UCSD-AML1 (cell line): ENCODE data around the gene KLHDC9.
"Not testable (repeated sequence)": the region's sequence is repeated elsewhere in the genome, so short reads cannot be mapped to it uniquely, and the experiment has no call there.

Source experiments
- DNase-seq: peaks from one replicate; lab custom pipeline; 2025; ENCODE audit not compliant: unreplicated experiment; lab: John Stamatoyannopoulos, UW

KLHDC9 gene, protein sequence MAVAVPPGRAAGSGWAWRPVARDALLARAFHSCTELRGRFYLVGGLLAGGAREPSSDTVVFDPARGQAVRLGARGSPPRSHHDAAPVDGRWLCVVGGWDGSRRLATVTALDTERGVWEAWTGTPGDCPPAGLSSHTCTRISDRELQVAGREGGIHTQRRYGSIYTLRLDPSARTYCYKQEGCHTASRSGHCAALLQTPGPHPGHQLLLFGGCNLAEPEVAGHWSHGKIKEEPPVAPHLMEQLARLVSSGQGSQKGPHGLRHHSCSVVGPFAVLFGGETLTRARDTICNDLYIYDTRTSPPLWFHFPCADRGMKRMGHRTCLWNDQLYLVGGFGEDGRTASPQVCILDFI

DNA sequence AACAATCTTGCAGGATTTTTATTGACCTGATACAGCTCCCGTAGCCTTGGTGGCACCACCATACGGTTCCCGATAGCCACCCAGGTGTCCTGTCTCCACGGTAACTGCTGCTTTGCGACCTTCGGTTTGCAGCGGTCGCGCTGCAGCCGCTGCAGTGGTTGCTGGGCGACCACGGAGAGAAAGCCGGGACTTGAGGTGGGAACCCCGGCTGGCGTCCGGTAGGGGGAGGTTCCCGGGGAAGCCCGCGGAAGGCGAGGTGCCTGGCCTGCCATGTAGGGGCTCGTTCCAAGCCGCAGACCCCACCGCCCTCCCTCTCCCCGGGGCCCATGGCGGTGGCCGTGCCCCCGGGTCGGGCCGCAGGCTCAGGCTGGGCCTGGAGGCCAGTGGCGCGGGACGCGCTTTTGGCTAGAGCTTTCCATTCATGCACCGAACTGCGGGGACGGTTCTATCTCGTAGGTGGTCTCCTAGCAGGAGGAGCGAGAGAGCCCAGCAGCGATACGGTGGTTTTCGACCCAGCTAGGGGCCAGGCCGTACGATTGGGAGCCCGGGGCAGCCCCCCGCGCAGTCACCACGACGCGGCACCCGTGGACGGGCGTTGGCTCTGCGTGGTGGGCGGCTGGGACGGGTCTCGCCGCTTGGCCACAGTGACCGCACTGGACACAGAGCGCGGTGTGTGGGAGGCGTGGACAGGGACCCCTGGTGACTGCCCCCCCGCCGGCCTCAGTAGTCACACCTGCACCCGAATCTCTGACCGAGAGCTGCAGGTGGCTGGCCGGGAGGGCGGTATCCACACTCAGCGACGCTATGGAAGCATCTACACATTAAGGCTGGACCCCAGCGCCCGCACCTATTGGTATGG lies at the start of gene KLHDC9:
KLHDC9 (plus strand) TSS at position 152 of the 859 bp plus-strand sequence; CDS start at position 327, 175 bp downstream.
- no peak for DNase-seq

DNA sequence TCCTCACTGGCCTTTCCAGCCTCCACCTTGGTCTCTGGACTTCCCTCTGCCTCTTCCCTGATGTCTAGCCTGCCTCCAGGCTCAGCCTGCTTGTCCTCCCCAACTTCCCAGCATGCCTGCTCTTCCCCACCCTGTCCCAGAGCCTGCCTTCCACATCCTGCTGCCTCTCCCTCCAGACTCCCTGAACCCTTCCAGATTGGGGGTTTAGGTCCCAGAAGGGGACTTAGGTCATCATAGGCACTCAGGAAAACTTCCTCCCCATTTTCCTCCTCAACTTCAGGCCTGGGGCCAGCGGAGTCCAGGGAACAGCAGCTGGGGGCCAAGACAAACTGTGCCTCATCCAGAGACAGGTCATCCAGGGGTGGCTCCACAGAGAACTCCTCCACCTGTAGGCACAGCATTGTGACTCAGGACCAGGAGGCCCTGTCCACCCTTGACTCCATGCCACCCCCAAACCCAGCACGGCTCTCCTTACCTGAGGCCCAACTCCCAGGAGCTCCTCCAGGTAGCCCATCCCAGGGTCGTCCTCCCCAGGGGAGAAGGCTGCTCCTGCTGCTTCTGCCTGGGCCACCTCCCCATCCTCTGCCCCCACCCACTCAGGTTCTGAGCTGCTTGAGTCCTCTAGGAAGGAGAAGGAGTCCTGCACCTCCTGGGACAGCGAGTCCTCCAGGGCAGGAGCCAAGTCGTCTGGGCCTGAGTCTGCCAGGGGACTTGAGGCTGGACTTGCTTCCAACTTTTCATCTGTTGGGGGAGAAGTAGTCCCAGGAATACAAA lies 49.0 kb upstream of the KLHDC9 start:
- no peak for DNase-seq

DNA sequence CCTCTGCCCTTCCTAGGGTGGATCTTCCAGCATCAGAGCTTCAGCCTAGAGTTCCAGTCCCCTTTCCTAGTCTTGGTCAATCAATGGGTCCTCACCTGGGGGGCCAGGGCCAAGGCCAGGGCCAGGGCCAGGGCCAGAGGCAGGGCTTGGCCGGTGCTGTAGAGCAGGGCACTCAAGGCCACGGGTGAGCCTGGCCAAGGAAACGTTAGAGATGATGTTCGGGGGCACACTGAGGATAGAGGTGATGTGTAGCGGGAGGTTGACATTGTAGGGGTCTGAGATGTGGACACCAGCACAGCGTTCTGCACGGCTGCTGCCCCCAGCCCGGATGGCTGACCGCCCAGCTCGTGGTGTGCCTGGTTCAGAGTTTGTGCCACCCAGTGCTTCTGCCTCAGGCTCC lies 46.9 kb upstream of the KLHDC9 start:
- DNase-seq, result no peak

DNA sequence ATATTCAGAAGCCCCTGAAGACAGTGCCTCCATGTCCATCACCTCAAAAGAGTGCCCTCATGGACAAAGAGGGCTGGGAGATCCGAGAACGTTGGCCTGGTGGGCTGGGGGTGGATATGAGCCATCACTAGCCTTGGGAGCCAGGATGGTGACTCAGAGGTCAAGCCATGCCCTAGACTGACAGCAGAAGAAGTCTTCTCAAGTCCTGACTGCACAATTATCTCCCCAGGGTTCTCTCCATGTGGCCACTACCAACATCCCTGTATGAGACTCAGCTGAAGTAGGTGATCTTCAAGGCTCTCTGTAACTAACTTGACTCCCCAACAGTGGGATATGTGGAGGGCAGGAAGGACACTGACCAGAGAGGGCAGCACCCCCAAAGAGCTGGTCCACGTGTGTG lies 45.3 kb upstream of the KLHDC9 start:
- DNase-seq, result no peak

DNA sequence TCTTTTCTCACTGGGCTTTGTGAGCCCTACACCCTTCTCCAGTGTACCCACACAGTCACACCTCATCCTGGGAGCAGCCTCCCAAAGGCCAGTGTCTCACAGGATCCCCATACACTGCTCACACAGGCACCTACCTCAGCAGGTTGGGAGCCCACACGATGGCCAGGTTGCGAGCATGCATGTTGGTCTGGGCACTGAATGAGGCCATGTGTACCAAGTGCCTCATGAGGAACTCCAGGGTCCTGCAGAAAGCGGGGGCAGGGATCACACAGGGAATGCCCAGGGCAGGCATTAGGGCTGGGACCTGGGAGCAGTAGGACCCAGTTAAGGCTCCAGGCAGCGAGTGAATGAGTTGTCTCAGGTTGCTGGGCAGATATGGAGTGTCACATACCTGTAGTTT lies 43.9 kb upstream of the KLHDC9 start:
- DNase-seq, result no peak

DNA sequence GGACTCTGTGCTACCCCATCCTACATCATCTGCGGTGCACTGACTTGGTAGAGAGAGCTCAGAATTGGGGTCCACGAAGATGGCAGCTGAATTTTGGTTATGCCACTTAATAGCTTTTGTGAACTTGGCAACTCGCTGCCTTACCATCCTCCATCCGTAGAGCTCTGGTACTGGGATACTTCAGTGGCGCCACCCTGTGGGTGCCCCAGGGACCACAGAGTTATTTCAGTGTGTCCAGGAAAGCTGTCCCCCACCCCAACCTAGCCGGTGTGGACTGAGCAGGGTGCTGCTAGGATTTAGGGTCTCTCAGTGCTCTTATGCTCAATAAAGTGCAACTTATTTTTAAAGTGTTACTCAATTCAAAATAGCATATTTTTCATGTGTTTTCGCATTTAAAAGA lies 43.4 kb upstream of the KLHDC9 start:
- DNase-seq, result peak; percentile 24

DNA sequence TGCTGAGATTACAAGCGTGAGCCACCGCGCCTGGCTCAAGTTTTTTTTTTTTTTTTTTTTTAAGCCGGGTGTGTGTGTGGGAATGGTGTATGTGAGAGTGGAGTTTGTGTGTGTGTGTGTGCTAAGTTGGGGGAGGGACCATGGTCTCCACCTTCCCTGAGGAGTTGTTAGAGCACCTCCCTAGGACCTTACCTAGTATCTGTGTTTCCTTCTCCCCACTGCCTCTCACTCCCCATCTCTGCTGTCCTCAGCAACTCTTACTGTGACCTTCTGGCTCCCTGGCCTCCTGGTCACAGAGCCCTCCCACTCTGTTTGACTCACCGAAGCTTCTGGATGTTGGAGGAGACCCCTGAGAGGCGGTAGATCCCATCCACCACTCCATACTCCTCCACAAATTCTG lies 38.9 kb upstream of the KLHDC9 start:
- no peak for DNase-seq

DNA sequence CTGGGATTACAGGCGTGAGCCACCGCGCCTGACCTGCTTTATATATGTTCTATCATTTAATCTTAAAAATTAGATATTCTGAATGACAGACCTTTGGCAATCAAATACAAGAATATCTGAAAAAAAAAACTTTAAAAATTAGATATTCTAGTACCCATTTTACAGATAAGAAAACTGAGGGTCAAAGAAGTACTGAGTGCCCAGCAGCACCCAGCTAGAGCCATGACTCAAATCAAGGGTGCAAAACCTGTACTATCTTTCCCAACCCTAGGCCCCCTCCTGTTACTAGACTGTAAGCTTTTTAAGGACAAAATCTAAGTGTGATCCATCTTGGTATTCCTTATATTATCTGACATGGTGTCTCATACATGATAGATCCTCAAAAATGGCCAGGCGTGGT lies 36.7 kb upstream of the KLHDC9 start:
- no peak for DNase-seq

DNA sequence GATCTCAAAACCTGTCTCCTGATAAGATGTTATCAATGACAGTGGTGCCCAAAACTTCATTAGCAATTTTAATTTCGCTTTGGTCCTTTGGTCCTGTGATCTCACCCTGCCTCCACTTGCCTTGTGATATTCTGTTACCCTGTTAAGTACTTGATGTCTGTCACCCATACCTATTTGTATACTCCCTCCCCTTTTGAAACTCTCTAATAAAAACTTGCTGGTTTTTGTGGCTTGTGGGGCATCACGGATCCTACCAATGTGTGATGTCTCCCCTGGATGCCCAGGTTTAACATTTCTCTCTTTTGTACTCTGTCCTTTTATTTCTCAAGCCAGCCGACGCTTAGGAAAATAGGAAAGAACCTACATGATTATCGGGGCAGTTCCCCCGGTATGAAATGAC lies 34.2 kb upstream of the KLHDC9 start:
- DNase-seq, result not testable (repeated sequence)

DNA sequence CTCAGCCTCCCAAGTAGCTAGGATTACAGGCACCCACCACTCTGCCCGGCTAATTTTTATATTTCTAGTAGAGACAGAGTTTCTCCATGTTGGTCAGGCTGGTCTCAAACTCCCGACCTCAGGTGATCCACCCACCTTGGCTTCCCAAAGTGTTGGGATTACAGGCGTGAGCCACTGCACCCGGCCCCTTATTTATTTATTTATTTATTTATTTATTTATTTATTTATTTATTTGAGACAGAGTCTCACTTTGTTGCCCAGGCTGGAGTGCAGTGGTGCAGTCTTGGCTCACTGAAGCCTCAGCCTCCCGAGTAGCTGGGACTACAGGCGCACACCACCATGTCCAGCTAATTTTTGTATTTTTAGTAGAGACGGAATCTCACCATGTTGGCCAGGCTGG lies 32.5 kb upstream of the KLHDC9 start:
- not testable (repeated sequence) for DNase-seq

DNA sequence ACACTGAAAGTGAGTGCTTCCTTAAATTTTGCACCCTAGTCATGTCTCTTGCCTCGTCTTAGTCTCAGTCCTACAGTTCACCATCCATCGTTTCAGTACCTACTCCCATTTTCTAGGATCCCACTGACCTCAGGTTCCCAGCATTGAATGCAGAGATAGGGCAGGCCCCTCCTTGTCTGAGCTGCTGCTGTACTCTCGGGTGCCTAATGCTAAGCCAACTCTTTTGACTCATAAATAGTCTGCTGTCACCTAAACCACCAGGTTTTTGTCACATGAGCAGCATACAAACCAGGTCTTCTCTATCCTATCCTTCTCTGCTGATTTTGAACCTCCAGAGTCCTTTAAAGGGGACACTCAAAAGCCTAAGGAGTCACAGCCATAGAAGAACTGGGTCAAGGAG lies 31.5 kb upstream of the KLHDC9 start:
- DNase-seq, result no peak

DNA sequence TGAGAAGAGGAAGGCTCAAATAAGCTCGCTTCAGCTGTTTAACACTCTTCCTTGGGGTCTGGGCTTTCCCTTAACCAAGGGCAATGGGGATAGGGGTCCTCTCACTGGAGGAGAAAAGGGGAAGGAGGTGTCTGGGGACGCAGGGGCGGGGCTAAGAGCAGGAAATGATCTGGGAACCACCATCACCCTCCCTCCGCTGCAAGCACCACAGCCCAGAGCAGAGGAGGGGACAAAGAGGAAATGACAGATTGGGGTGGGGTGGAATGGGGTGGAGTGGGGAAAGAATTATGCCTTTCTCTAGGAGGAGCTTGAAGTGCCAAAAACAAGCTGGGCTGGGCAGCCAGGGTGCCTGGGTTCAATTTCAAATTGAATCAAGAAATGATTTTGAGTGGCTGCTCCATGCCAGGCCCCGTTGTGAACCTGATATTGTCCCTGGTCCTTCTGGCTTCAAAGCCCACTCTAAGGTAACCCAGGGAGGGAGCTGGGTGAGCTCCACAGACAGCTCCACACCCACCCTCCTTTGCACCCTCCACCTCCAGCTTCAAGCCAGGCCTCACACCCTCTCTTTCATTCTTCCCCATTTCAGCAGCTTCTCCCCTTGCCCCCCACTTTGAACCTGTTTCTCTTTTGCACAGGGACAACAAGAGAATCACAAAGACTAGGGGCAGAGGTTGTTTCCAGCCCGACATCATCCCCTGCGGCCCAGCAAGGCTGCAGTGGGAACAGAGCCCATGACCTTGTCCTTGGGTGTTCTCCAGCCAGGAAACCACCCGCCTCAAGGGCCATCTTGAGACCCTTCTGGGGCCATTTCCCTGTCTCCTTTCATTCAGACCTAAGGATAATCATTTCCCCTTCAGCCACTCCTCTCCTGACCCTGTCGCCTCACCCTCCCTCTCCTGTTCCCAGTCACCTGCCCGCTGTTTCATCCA lies 29.6 kb upstream of the KLHDC9 start:
- peak; percentile 87 for DNase-seq

DNA sequence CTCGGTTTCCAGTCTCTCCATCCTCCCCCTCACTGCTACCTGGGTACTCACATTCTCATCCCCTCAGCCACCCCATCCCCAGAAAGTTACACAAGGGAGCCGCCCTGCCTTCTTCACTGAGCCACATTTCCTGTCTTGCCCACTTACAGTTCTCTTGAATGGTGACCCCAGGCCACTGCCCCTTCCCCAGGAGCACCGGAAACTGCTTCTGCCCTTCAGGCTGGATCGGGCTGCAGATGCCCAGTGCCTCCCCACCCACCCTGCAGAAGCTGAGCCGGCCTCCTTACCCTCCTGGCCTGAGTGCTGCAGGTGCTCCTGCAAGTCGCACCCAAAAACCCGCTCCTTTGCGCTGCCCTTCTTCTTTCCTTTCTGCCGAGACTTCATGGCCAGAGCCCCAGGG lies 28.9 kb upstream of the KLHDC9 start:
- DNase-seq, result no peak

DNA sequence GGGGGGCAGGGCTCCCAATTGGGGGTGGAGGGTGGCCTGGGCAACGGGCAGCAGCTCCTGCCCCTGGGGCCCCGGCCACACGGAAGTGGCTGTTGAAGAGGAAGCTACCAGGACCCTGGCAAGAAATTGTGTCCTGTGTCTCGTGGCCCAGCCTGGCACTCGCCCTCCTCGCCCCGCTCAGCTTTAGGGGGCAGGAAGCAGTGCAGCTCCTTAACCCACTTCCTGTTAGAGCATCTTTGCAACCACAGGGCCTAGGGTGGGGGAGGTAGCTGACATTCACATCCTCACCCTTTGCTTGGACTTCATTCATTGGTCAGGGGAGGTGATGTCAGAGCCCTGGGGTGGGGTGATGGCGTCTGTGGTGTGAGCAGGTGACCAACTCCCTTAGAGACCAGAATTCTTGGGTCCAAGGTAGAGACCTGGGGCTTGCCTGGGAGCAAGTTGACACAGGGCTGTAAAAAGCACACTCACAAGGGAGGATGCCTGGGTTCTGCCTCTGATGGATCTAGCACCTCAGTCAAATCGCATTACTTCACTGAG lies 28.4 kb upstream of the KLHDC9 start, which contains the start of gene ARHGAP30:
ARHGAP30 (minus strand) TSS at position 161 of the 540 bp plus-strand sequence. CDS start 267 bp downstream, outside the sequence.
- DNase-seq, result peak; percentile 89

DNA sequence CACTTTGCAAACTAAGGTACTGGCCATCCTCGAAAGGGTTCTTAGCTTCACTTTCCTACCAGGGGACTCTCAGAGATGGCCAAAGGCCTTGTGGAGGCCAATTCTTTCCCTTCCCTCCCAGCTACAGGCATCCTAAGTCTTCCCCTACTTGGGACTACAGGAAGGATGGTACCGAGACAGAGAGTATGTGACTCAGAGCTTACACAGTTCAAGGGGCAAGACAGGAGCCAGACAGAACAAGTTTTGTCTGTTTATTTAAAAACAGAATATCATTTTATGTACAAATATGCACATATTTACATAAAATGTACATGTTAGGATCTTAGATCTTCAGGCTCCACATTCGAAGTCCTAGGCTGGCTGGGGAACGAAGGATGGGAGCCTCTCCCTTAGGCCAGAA lies 27.4 kb upstream of the KLHDC9 start:
- DNase-seq, result no peak

DNA sequence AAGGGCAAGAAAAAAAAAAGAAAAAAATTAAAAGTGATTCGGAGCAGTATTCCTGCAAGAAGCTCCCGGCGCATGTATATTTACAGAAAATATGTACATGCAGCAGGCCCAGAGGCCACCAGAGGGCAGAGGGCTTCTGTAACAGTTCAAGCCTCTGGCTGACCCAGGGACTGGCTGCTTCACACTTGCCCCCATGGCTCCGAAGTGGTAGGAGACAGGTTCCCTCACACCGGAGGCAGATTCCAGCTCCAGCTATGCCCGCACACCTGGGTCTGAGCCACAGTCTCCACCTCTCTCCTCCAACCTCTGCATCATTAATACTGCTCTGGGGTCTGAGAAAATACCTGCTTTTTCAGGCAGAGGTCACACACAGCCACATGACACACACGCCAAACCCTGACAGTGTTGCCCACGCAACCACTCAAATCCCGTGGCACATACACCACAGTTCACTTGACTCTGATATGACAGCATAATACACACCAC lies 26.2 kb upstream of the KLHDC9 start:
- peak; percentile 67 for DNase-seq

DNA sequence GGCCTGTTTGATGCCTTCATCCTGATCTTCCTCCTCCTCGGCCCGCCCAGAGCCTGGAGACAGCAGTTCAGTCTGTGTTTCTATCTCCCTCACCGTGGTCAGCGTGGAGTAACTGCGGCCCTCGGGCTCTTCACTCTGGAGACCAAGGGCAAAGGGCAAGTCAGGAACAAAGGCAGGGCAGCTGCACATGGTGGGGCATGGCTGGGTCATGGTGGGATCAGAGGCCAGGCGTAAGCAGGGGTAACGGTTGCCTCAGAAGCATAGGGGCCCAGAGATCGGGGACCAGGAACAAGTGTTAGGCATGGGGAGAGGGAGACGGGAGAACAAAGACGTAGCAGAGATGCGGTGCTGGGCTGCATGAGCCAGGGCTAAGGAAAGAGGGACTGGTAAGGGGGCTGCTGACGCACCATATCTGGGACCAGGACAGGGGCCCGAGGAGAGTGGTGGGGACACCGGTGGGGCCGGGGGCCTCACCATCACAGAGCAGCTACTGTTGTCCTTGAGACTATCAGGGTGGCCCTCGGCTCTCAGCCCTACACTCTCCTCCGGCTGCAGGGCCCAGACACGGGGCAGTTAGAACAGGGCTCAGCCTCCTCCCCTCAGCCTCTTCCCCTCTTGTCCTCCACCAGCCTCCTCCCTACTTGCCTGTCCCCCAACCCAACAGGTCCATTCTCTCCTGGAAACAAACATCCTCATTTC lies 25.3 kb upstream of the KLHDC9 start:
- DNase-seq, result no peak

DNA sequence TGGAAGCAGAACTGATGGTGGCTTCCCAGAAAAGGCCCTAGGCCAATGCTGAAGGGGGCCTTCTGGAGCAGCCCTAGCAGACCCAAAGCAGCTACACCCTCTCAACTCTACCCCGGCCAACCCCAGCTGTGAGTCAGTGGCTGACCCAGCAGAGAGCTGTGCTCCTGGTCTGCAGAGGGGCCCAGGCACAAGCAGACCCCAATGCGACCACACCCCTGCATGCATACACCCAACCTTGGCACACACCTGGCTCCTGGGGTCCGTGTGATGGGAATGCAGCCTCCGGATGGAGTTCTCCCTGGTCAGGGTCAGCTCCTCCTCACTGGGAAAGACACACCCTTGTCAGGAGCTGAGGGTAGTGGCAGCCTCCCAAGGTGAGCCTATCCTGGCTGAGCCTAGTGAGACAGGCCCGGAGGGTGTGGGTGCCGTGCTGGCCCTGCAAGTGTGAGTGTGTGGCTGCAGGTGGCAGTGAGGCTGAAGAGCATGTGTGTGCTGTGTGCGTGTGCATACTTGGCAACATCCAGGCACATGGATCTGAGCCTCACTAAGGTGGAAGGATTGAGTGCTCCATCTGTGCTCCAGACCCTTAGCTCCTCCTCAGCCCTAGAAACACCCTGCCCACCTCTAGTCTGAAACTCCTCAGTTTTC lies 24.6 kb upstream of the KLHDC9 start:
- no peak for DNase-seq
